Measurements from ENCODE around the gene IFI27L1. TPM values are rescaled to one million over a fixed set of nuclear protein-coding genes. Genes with fewer than 3 reads are reported as not detected.
A peak's percentile ranks its signal among the peaks of the same experiment; 100 is the strongest.

Gene IFI27L1
- total RNA-seq, 1 experiment from 2014 or later, result 19.6 TPM

- POLR2A ChIA-PET, result no interaction called here
- Histone ChIP-seq H3K4me1 (ENCODE audit: control insufficient read depth, insufficient read depth, low read length) (no peaks in the 10 kb centered on the region), H3K4me3 (ENCODE audit: low read depth in 2 of 2, low read length in 2 of 2) (no peak overlapping the region), H3K36me3 (ENCODE audit: control insufficient read depth, insufficient read depth, low read length) (no peaks in the 10 kb centered on the region; the same call in 1 of the 2 replicates), H3K27ac (ENCODE audit: low read length) (no peak overlapping the region), H3K27me3 (ENCODE audit: control insufficient read depth, insufficient read depth, low read length) (no peaks in the 10 kb centered on the region), H3K9me3 (ENCODE audit: control insufficient read depth, insufficient read depth, low read depth, low read length) (no peaks in the 10 kb centered on the region)
- DNase-seq (ENCODE audit: low read depth, low spot score) (no peak), ATAC-seq (no peak)
- intact Hi-C loops (cut with micrococcal nuclease; ENCODE audit: unreplicated experiment) (loop anchor here (5.0 kb wide), 1 partner anchor 88 kb away; no protein-coding TSS in a partner anchor), in situ Hi-C loops (cut with HindIII; ENCODE audit: low pct_unique_long_range_greater_than_20kb, low sequenced_read_pairs) (no loop called here)
- BruUV-seq (replicated peaks), result no TSS peak
- CTCF ChIA-PET, result interaction anchor here (0.7 kb wide), 1 partner anchor 14 kb away, joined by 3 read pairs; no protein-coding TSS in a partner anchor
- TF ChIP-seq, protein P1, sequence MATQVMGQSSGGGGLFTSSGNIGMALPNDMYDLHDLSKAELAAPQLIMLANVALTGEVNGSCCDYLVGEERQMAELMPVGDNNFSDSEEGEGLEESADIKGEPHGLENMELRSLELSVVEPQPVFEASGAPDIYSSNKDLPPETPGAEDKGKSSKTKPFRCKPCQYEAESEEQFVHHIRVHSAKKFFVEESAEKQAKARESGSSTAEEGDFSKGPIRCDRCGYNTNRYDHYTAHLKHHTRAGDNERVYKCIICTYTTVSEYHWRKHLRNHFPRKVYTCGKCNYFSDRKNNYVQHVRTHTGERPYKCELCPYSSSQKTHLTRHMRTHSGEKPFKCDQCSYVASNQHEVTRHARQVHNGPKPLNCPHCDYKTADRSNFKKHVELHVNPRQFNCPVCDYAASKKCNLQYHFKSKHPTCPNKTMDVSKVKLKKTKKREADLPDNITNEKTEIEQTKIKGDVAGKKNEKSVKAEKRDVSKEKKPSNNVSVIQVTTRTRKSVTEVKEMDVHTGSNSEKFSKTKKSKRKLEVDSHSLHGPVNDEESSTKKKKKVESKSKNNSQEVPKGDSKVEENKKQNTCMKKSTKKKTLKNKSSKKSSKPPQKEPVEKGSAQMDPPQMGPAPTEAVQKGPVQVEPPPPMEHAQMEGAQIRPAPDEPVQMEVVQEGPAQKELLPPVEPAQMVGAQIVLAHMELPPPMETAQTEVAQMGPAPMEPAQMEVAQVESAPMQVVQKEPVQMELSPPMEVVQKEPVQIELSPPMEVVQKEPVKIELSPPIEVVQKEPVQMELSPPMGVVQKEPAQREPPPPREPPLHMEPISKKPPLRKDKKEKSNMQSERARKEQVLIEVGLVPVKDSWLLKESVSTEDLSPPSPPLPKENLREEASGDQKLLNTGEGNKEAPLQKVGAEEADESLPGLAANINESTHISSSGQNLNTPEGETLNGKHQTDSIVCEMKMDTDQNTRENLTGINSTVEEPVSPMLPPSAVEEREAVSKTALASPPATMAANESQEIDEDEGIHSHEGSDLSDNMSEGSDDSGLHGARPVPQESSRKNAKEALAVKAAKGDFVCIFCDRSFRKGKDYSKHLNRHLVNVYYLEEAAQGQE (IDR thresholded peaks at IDR 0.05; ENCODE audit: insufficient read depth in 1 of 2, low read depth in 2 of 2, low read length in 1 of 2), result no peak
- TF ChIP-seq POLR2AphosphoS5 (IDR thresholded peaks at IDR 0.05; ENCODE audit: low read depth, low read length), result no peak
- no peak for TF ChIP-seq TCF7L2 (IDR thresholded peaks at IDR 0.05; ENCODE audit: low read depth, low read length)
- no peak for TF ChIP-seq SIN3A (IDR thresholded peaks at IDR 0.05; ENCODE audit: borderline replicate concordance, insufficient read depth, low read depth, low read length)
- TF ChIP-seq CTCF (IDR thresholded peaks at IDR 0.05), result no peak
Observed at GRCh38 chr14:94049625-94050023, 31.5 kb upstream of the IFI27L1 start.

GRCh38 chr14:94050231-94050880 is 30.8 kb upstream of the IFI27L1 start:
- CTCF ChIA-PET, result no interaction called here
- H3K27me3 ChIP-seq (ENCODE audit: control insufficient read depth, insufficient read depth, low read length), result no peaks in the 10 kb centered on the region
- no peaks in the 10 kb centered on the region for H3K4me1 ChIP-seq (ENCODE audit: control insufficient read depth, insufficient read depth, low read length)
- TF ChIP-seq POLR2AphosphoS5 (IDR thresholded peaks at IDR 0.05; ENCODE audit: low read depth, low read length) (no peak), SIN3A (IDR thresholded peaks at IDR 0.05; ENCODE audit: borderline replicate concordance, insufficient read depth, low read depth, low read length) (no peak), TCF7L2 (IDR thresholded peaks at IDR 0.05; ENCODE audit: low read depth, low read length) (no peak), CTCF (IDR thresholded peaks at IDR 0.05) (no peak)
- TF ChIP-seq, protein P1 (IDR thresholded peaks at IDR 0.05; ENCODE audit: insufficient read depth in 1 of 2, low read depth in 2 of 2, low read length in 1 of 2), result no peak
- in situ Hi-C loops (cut with HindIII; ENCODE audit: low pct_unique_long_range_greater_than_20kb, low sequenced_read_pairs), result no loop called here
- BruUV-seq (replicated peaks), result no TSS peak
- intact Hi-C loops (cut with micrococcal nuclease; ENCODE audit: unreplicated experiment), result loop anchor here (5.0 kb wide), 1 partner anchor 87 kb away; no protein-coding TSS in a partner anchor
- H3K27ac ChIP-seq (ENCODE audit: low read length), result no peak overlapping the region
- peak; percentile 10; the same call in 1 of the 2 replicates for ATAC-seq
- POLR2A ChIA-PET, result interaction anchor here (0.6 kb wide), 1 partner anchor 31 kb away, joined by 3 read pairs; the partner anchor contains the start of gene IFI27L1
- H3K36me3 ChIP-seq (ENCODE audit: control insufficient read depth, insufficient read depth, low read length), result no peaks in the 10 kb centered on the region; the same call in 1 of the 2 replicates
- no peak overlapping the region for H3K4me3 ChIP-seq (ENCODE audit: low read depth in 2 of 2, low read length in 2 of 2)
- DNase-seq (ENCODE audit: low read depth, low spot score), result no peak
- no peaks in the 10 kb centered on the region for H3K9me3 ChIP-seq (ENCODE audit: control insufficient read depth, insufficient read depth, low read depth, low read length)

Data from Panc1 (cell line).